ENCODE measurements around the gene DCUN1D3.

DCUN1D3 gene

GRCh38 chr16:20923876-20924275, 23.7 kb upstream of the DCUN1D3 start:
- in situ Hi-C loops (cut with MboI; ENCODE audit: low pct_unique_long_range_greater_than_20kb, low sequenced_read_pairs), result no loop called here
- no peak for DNase-seq

- in situ Hi-C loops (cut with MboI; ENCODE audit: low pct_unique_long_range_greater_than_20kb, low sequenced_read_pairs), result no loop called here
- no peak for DNase-seq
These were observed 20.6 kb upstream of the DCUN1D3 start for GRCh38 chr16:20920799-20921198.

- in situ Hi-C loops (cut with MboI; ENCODE audit: low pct_unique_long_range_greater_than_20kb, low sequenced_read_pairs), result no loop called here
- no peak for DNase-seq
These were observed 19.9 kb upstream of the DCUN1D3 start for GRCh38 chr16:20920091-20920490.

- DNase-seq, result no peak
- in situ Hi-C loops (cut with MboI; ENCODE audit: low pct_unique_long_range_greater_than_20kb, low sequenced_read_pairs), result no loop called here
These were observed 18.5 kb upstream of the DCUN1D3 start for GRCh38 chr16:20918486-20919239.

GRCh38 chr16:20916942-20917341, 16.8 kb upstream of the DCUN1D3 start:
- in situ Hi-C loops (cut with MboI; ENCODE audit: low pct_unique_long_range_greater_than_20kb, low sequenced_read_pairs), result no loop called here
- peak; percentile 76 for DNase-seq

- in situ Hi-C loops (cut with MboI; ENCODE audit: low pct_unique_long_range_greater_than_20kb, low sequenced_read_pairs), result no loop called here
- no peak for DNase-seq
These were observed 16.1 kb upstream of the DCUN1D3 start for GRCh38 chr16:20916289-20916688.

- in situ Hi-C loops (cut with MboI; ENCODE audit: low pct_unique_long_range_greater_than_20kb, low sequenced_read_pairs), result no loop called here
- DNase-seq, result no peak
These were observed 11.2 kb upstream of the DCUN1D3 start for GRCh38 chr16:20911361-20911760.

- DNase-seq, result peak; percentile 89
- in situ Hi-C loops (cut with MboI; ENCODE audit: low pct_unique_long_range_greater_than_20kb, low sequenced_read_pairs), result no loop called here
These were observed 10.7 kb upstream of the DCUN1D3 start for GRCh38 chr16:20910781-20911321.

- in situ Hi-C loops (cut with MboI; ENCODE audit: low pct_unique_long_range_greater_than_20kb, low sequenced_read_pairs), result no loop called here
- DNase-seq, result no peak
These were observed 6.4 kb upstream of the DCUN1D3 start for GRCh38 chr16:20906341-20907255.

- no peak for DNase-seq
- in situ Hi-C loops (cut with MboI; ENCODE audit: low pct_unique_long_range_greater_than_20kb, low sequenced_read_pairs), result no loop called here
These were observed 5.4 kb upstream of the DCUN1D3 start for GRCh38 chr16:20905576-20905975.

GRCh38 chr16:20904507-20905081, 4.4 kb upstream of the DCUN1D3 start:
- DNase-seq, result peak; percentile 99
- in situ Hi-C loops (cut with MboI; ENCODE audit: low pct_unique_long_range_greater_than_20kb, low sequenced_read_pairs), result no loop called here

- in situ Hi-C loops (cut with MboI; ENCODE audit: low pct_unique_long_range_greater_than_20kb, low sequenced_read_pairs), result no loop called here
- no peak for DNase-seq
These were observed 3.8 kb upstream of the DCUN1D3 start for GRCh38 chr16:20903899-20904506.

GRCh38 chr16:20903116-20903898, 3.1 kb upstream of the DCUN1D3 start:
- in situ Hi-C loops (cut with MboI; ENCODE audit: low pct_unique_long_range_greater_than_20kb, low sequenced_read_pairs), result no loop called here
- peak; percentile 51 for DNase-seq

- in situ Hi-C loops (cut with MboI; ENCODE audit: low pct_unique_long_range_greater_than_20kb, low sequenced_read_pairs), result no loop called here
These were observed 2.3 kb upstream of the DCUN1D3 start for GRCh38 chr16:20902426-20902825.

GRCh38 chr16:20901436-20902112, 1.4 kb upstream of the DCUN1D3 start:
- in situ Hi-C loops (cut with MboI; ENCODE audit: low pct_unique_long_range_greater_than_20kb, low sequenced_read_pairs), result no loop called here
- peak; percentile 71 for DNase-seq

More at GRCh38 chr16:20902426-20902825, 2.3 kb upstream of the DCUN1D3 start:
- DNase-seq, result no peak

- no peak for DNase-seq
These were observed 894 bp upstream of the DCUN1D3 start for GRCh38 chr16:20901068-20901435.

GRCh38 chr16:20899477-20900298, 470 bp downstream of the DCUN1D3 start:
- peak; percentile 58 for DNase-seq
- in situ Hi-C loops (cut with MboI; ENCODE audit: low pct_unique_long_range_greater_than_20kb, low sequenced_read_pairs), result no loop called here

More at GRCh38 chr16:20901068-20901435, 894 bp upstream of the DCUN1D3 start:
- in situ Hi-C loops (cut with MboI; ENCODE audit: low pct_unique_long_range_greater_than_20kb, low sequenced_read_pairs), result no loop called here

Measured in KBM-7 (cell line).